SH-SY5Y (cell line): ENCODE data around the gene PTGR1.

ENCODE experiments used
- GATA2 ChIP-seq: IDR thresholded peaks from 2 replicates; pipeline ENCODE4 v1.6.1; 2011; ENCODE audit warnings: mild to moderate bottlenecking, low read depth, low read length
- GATA3 ChIP-seq: IDR thresholded peaks from 2 replicates; pipeline ENCODE4 v1.6.1; 2011; ENCODE audit warnings: low read depth, mild to moderate bottlenecking, low read length, moderate library complexity

PTGR1 gene

GRCh38 chr9:111597852-111598732, 1.4 kb downstream of the PTGR1 start:
- no peak for TF ChIP-seq GATA3
- TF ChIP-seq GATA2: no peak

GRCh38 chr9:111588846-111589245, 10.6 kb downstream of the PTGR1 start:
- TF ChIP-seq GATA2: no peak
- no peak for TF ChIP-seq GATA3

- TF ChIP-seq GATA2 (no peak), GATA3 (no peak)
Measured at GRCh38 chr9:111586378-111586777, 13.1 kb downstream of the PTGR1 start.

DNA sequence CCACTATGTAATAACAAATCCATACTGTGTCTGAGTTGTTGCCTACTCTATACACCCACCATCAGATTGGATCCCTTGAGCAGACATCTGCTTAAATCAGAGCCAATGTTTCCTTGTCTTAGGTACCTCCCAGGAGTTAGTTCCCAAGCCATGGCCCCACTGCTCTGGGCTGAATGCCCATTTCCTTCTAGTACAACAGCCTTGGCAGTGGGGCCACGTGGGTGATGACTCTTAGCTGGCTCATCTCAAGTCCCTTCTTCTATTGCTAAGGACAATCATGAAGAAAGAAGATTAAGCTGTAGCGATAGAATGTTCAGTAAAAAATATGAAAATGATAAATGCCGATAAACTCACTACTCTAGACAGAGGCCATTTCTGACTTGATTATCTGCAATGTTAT, 16.6 kb downstream of the PTGR1 start:
- TF ChIP-seq GATA2 (no peak), GATA3 (no peak)

DNA sequence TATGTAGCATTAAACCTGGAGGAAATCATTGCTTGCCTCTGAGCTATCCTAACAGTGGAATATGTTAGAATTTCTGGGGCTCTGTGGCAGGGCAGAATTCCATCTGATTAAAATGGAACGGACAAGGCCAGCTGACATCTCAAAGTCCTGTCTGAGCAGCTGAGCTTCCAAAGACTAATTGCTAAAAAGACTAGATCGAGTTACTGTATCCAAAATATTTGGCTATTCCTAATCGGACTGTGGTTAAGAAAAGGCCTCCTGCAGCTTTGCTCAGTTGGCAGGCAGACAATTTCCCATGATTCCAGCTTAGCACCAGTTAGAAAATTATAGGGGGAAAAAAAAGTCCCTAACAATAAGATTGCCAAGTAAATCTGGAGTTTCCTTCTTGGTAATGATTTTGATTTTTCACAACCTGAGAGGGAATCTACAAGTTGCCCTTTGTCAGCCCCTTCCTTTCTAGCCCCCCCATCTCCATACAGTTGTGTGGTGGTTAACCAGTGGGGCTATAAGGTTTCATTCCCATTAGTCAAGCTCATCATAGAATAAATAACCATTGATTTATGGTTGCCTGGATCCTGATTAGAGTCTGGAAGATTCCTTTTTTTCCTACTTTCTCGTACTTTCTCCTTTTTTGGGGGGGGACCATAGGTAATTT, 26.4 kb downstream of the PTGR1 start:
- TF ChIP-seq GATA2 (no peak), GATA3 (no peak)

- TF ChIP-seq GATA2 (no peak), GATA3 (no peak)
Measured at GRCh38 chr9:111566234-111566633, 33.2 kb downstream of the PTGR1 start.

- TF ChIP-seq GATA2 (no peak), GATA3 (no peak)
Measured at GRCh38 chr9:111561165-111561719, 38.2 kb downstream of the PTGR1 start.

DNA sequence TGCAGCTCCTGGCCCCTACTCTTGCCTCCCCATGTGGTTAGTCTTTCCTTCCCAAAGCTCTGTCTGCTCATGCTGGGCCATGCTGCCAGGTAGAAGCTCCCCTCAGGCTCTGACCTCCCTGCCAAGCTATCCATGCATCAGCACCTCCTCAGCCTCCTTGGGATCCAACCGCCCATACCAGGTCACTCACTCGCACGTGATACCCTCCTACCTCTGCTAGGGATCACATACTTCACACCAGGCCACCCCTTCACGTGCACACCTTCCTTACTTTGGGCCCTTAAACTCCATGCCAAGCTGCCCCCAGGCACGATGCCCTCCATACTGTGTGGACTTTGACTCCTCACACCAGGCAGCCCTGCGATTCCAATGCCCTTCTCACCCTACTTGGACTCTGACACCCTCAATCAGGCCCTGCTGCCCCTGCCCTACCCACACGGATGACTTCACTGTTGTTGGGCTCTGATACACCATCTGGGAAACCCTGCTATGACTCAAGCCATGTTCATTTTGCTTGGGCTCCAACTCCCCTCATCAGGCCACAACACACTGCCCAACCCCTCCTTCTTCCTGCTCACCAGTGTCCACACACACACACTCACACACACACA, 40.3 kb downstream of the PTGR1 start:
- TF ChIP-seq GATA3 (no peak), GATA2 (no peak)

DNA sequence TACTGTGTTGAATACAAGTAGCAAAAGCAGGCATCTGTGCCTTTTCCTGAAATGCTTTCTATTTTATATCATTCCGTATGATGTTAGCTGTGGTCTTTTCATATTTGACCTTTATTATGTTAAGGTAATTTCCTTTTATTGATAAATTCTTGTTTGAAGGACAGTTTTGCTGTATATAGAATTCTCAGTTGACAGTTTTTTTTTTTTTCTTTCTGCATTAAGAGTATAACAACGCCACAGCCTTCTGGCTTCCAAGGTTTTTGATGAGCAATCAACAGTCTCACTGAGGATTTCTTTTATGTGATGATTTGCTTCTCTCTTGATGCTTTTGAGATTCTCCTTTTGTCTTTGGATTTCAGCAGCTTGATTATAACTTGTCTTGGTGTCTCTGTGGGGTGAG, 50.8 kb downstream of the PTGR1 start:
- no peak for TF ChIP-seq GATA2
- no peak for TF ChIP-seq GATA3

DNA sequence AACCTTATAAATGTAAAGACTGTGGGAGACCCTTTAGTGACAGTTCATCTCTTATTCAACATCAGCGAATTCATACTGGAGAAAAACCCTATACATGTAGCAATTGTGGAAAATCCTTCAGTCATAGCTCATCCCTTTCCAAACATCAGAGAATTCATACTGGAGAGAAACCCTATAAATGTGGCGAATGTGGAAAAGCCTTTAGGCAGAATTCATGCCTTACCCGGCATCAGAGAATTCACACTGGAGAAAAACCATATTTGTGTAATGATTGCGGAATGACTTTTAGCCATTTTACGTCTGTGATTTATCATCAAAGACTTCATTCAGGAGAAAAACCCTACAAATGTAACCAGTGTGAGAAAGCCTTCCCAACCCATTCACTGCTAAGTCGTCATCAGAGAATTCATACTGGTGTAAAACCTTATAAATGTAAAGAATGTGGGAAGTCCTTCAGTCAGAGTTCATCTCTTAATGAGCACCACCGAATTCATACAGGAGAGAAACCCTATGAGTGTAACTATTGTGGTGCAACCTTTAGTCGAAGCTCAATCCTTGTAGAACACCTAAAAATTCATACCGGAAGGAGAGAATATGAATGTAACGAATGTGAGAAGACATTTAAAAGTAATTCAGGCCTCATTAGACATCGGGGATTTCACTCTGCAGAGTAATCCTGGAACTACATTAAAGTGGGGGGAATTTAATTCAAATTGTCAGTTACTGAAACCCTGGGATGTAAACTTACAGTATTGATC, 56.8 kb downstream of the PTGR1 start:
- TF ChIP-seq GATA3 (no peak), GATA2 (no peak)

DNA sequence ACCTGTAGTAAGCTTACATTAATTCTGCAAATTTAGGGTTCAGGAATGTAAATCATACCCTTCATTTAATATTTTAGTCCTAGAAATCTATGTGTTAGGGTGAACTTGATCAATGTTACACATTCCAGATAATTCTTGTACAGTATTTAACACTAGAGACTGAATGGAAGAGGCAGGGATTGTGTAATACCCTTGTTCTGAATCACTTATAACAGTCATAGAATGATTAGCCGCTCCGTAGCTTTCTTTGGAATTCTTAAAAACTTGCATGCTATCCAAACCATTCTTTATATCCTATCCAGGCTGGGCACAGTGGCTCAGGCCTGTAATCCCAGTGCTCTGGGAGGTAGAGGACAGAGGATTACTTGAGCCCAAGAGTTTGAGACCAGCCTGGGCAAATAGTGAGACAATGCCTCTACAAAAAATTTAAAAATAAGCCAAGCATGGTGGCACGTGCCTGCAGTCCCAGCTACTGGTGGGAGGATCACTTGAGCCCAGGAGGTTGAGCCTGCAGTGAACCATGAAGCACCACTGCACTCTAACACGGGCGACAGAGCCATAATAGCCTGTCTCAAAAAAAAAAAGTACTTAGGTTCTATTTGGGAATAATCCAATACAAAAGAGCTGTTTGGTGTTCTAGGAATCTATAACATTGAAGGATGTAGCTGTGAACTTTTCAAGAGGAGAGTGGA, 66.2 kb downstream of the PTGR1 start:
- no peak for TF ChIP-seq GATA3
- TF ChIP-seq GATA2: no peak

- TF ChIP-seq GATA2: no peak
- no peak for TF ChIP-seq GATA3
Measured at GRCh38 chr9:111531716-111532115, 67.7 kb downstream of the PTGR1 start.

- no peak for TF ChIP-seq GATA2
- no peak for TF ChIP-seq GATA3
Measured at GRCh38 chr9:111529787-111530186, 69.7 kb downstream of the PTGR1 start.
